Measurements from ENCODE around the gene ZNF266. TPM values are rescaled to one million over a fixed set of nuclear protein-coding genes. Genes with fewer than 3 reads are reported as not detected.

Gene ZNF266
- total RNA-seq = 6.8 and 14.8 TPM in 2 replicates

GRCh38 chr19:9435279-9436268 is at the start of gene ZNF266:
Gene ZNF266 (minus strand): TSS chr19:9435573. CDS start chr19:9420089, 15,484 bp downstream.

DNA sequence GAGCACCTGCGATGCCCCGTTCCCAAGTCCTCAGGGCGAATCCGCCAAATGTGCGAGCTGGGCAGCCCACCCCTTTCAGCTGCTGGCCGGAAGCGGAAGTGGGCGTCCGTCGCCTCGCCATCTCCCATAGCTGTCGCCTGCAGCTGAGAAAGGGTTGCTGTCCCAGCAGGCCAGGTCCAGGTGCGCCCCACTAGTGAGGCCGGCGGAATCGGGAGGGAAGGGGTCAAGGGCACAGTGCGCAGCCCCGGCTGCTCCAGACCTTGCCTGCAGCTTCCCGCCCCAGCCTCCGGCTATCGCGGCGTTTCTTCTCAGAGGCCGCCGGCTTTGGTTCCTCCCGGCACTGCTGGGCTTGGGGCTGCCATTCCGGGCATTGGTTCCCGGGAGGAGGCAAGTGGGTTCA is 72.5 kb downstream of the ZNF266 start, which contains the start of gene ZNF177:
TSS of gene ZNF177 (plus strand) at position 109 of the 400 bp plus-strand sequence. CDS start 15,299 bp downstream, outside the sequence.

Other genes with a start within 250 kb of the ZNF266 start
- gene OR7D4, start 216.0 kb downstream of the ZNF266 start, total RNA-seq = not detected in 2 replicates
- not detected in 2 replicates for gene OR7E24, start 184.6 kb downstream of the ZNF266 start, total RNA-seq
- 6.6 and 8.6 TPM in 2 replicates for gene ZNF699, start 125.7 kb downstream of the ZNF266 start, total RNA-seq
- 4.4 and 5.9 TPM in 2 replicates for gene ZNF559, start 111.4 kb downstream of the ZNF266 start, total RNA-seq
- gene ZNF177, start 72.6 kb downstream of the ZNF266 start, total RNA-seq = 0.89 and 5.4 TPM in 2 replicates
- 0.67 and 1.0 TPM in 2 replicates for gene ZNF560, start 63.0 kb upstream of the ZNF266 start, total RNA-seq
- gene ZNF426, start 103.1 kb upstream of the ZNF266 start, total RNA-seq = 6.4 and 8.6 TPM in 2 replicates
- 15.0 and 15.5 TPM in 2 replicates for gene ZNF121, start 148.9 kb upstream of the ZNF266 start, total RNA-seq
- gene ZNF561, start 185.7 kb upstream of the ZNF266 start, total RNA-seq = 11.9 and 16.5 TPM in 2 replicates
- gene ZNF562, start 239.5 kb upstream of the ZNF266 start, total RNA-seq = 11.8 and 12.5 TPM in 2 replicates

Data from bronchus fibroblast of lung (primary cell).